ENCODE results near the gene TMEM147. TPM values are rescaled to one million over a fixed set of nuclear protein-coding genes. Genes with fewer than 3 reads are reported as not detected.

Gene TMEM147
- total RNA-seq, 1 donor from 2014 or later: 77.7 TPM

GRCh38 chr19:35551091-35551810 is 5.8 kb downstream of the TMEM147 start:
- Histone ChIP-seq H3K27ac (no peak overlapping the region), H3K27me3 (no peaks in the 10 kb centered on the region), H3K4me1 (peaks cover 7% of the 10 kb centered on the region), H3K9me3 (no peaks in the 10 kb centered on the region), H3K36me3 (no peaks in the 10 kb centered on the region), H3K4me3 (no peak overlapping the region)
- no peak for TF ChIP-seq CTCF (IDR thresholded peaks at IDR 0.05)
- ATAC-seq: no peak
- DNase-seq: no peak
- intact Hi-C loops (cut with DNase I): no loop called here

GRCh38 chr19:35552534-35553384 is 7.3 kb downstream of the TMEM147 start:
- Histone ChIP-seq H3K27me3 (no peaks in the 10 kb centered on the region), H3K36me3 (no peaks in the 10 kb centered on the region), H3K9me3 (no peaks in the 10 kb centered on the region), H3K4me3 (no peak overlapping the region), H3K27ac (no peak overlapping the region), H3K4me1 (no peaks in the 10 kb centered on the region)
- intact Hi-C loops (cut with DNase I): no loop called here
- TF ChIP-seq CTCF (IDR thresholded peaks at IDR 0.05): no peak
- DNase-seq (no peak), ATAC-seq (no peak)

GRCh38 chr19:35553385-35554000 is 8.1 kb downstream of the TMEM147 start:
- peaks cover 6% of the 10 kb centered on the region for H3K27me3 ChIP-seq
- TF ChIP-seq CTCF (IDR thresholded peaks at IDR 0.05): no peak
- DNase-seq (no peak), ATAC-seq (no peak)
- H3K4me1 ChIP-seq: peaks cover 6% of the 10 kb centered on the region
- no peak overlapping the region for H3K4me3 ChIP-seq
- H3K27ac ChIP-seq: no peak overlapping the region
- H3K9me3 ChIP-seq: no peaks in the 10 kb centered on the region
- intact Hi-C loops (cut with DNase I): no loop called here
- H3K36me3 ChIP-seq: no peaks in the 10 kb centered on the region

- no peak overlapping the region for H3K4me3 ChIP-seq
- no peaks in the 10 kb centered on the region for H3K36me3 ChIP-seq
- peaks cover 12% of the 10 kb centered on the region for H3K27me3 ChIP-seq
- TF ChIP-seq CTCF (IDR thresholded peaks at IDR 0.05): no peak
- H3K4me1 ChIP-seq: peaks cover 6% of the 10 kb centered on the region
- no peak for DNase-seq
- no peaks in the 10 kb centered on the region for H3K9me3 ChIP-seq
- ATAC-seq: no peak
- intact Hi-C loops (cut with DNase I): no loop called here
- H3K27ac ChIP-seq: no peak overlapping the region
These were observed 8.7 kb downstream of the TMEM147 start for GRCh38 chr19:35554076-35554475.

GRCh38 chr19:35555301-35556005 is 10.0 kb downstream of the TMEM147 start:
- Histone ChIP-seq H3K27me3 (peaks cover 17% of the 10 kb centered on the region), H3K27ac (no peak overlapping the region), H3K4me1 (peaks cover 6% of the 10 kb centered on the region), H3K4me3 (no peak overlapping the region), H3K9me3 (no peaks in the 10 kb centered on the region), H3K36me3 (no peaks in the 10 kb centered on the region)
- ATAC-seq: no peak
- no peak for DNase-seq
- peak; percentile 10 for TF ChIP-seq CTCF (IDR thresholded peaks at IDR 0.05)
- intact Hi-C loops (cut with DNase I): no loop called here

All from upper lobe of right lung (tissue), 1 donor.